Measurements from ENCODE around the gene ALDH3B2. TPM values are rescaled to one million over a fixed set of nuclear protein-coding genes. Genes with fewer than 3 reads are reported as not detected.
"Not testable (repeated sequence)": the region's sequence is repeated elsewhere in the genome, so short reads cannot be mapped to it uniquely, and the experiment has no call there.

ALDH3B2 gene
- total RNA-seq, 1 donor from 2014 or later = not detected

DNA sequence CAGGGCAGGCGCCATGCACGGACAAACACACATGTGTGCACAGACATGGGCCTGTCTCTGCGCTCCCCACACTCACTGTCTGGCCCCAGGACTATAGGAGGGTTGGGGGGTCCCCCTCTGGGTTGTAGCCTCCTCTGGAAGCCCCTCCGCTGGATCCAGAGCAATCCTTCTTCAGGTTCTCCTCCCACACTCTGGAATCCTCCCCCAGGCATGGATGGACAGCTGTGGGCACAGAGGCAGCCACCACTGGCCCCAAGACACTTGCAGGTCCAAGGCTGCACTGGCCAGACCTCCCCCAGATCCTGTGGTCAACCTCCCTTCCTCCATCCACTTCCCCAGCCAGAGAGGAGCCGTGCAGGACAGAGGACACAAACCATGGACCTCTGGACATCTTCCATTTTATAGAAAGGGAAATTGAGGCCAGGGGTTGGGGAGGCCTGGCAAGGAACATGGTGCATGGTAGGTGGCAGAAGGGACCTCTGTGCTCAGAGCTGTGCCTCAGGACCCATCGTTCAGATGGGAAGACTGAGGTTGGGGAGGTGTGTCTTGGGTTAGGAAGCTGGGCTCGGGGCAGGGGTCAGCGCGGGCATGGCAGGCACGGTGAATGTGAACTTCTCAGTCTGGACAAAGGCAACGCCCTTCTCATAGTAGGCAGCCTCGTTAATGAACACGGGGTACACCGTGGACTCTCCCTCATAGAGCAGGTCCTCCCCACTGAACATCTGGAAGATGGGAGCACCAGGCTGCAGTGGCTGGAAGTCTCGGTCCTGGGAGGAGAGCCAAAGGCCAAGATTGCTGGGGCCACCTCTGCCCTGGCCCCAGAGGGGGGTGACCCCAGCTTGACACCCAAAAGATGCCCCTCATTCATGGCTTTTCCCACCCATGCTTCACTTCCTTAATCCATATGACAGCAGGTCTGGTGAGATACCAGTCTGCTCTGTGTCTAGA is 32.0 kb downstream of the ALDH3B2 start:
- no peak for DNase-seq

GRCh38 chr11:67641338-67642172 is 32.9 kb downstream of the ALDH3B2 start:
- DNase-seq = no peak

DNA sequence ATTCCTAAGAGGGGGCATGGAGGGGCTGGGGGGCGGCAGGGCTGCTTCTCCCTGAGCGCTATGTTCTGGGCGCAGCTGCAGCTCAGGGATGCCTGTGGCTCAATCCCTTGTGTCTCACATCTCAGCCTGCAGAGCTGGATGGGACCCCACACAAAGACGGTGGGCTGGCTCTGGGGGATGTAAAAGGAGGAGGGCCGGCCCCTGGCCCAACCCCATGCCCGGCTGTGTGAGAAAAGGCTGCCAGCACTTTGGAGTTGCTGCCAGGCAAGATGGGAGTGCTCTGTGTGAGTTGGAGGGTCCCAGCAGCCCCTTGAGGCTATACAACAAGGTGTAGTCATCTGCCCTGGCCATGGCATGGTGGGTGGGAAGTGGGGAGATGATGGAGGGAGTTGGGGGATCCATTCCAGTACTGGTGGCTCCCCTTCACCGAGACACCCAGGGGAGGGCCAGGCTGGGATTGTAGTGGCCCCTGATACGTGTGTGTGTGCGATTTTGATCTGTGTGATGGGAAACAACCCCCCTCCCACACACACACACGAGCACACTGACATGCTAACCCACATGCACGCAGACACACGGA is 33.6 kb downstream of the ALDH3B2 start:
- no peak for DNase-seq

DNA sequence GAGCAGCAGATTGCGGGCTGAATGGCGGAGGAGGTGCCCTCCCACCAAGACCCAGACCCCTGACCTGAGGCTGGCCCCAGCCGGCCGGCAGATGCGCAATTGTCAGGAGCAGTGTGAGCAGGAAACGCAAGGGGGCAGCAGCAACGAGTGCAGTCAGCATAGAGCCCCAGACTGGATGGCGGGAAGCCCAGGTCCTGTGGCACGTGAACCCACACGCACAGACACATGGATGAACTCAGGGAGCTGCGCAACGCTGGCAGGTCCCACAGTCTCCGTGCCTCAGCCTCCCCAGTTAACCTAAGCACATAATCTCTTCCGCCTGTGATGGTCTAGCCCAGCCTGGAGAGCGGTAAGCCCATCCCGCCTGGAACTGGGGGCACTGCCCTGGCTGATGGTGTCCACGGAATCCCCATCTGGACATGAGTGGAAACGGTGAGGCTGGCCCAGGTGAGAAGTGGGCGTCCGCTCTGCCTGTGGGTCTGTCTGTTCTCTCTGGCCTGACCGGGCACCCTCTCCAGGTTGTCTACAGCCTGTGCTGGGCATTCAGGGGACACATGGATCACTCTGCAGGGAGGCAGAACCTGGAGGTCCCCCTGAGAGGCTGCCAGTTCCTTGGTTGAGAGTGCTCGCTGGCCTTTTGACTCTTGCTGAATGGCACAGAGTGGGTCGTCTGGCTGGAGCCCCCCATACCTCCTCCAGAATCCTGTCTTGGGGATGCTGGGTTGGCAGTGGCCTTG is 34.2 kb downstream of the ALDH3B2 start:
- peak; percentile 70 for DNase-seq

GRCh38 chr11:67639438-67639859 is 35.0 kb downstream of the ALDH3B2 start, which contains the start of gene TBX10:
Gene TBX10, minus strand, starts transcription at chr11:67639763. Its CDS starts 291 bp downstream, at chr11:67639472.
- DNase-seq = no peak

DNA sequence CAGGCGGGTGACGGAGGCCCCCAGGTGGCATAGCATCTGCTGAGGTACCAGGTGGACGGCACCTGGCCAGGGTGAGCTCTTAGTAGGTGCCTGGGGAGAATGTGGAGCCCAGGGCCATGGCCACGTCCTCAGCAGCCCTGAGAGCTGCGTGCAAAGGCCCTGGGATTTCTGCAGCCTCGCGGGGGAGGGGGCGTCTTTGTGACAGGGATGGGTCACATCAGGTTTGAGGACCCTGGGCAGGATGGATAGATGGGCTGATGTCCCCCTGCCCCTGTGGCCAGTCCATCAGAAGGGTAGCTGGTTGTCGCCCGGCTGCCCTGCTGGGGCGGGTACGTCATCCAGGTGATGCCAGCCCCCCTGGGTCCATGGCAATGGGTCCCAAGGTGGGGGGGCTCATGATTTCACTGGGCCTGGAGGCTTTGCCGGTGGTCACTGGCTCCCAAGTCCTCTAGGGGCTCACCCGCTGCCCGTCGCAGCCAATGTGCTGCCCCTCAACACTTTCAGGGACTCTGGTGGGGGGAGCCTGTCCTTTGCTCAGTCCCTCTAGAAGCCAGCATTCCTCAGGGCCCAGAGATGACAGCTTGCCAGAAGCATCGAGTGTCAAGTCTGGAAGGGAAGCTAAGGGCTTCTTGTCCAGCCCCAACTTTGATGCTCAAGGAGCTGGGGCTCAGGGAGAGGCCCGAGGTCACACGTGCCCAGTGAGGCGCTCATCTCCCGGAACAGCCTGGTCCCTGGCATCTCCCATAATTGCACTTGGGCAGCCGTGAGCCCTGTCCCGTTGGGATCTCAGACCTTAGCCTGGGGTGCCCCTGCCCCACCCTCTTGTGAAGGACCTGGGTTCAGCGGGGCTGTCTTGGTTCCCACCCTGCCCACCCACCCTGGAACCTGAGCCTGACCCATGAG is 35.6 kb downstream of the ALDH3B2 start:
- DNase-seq = no peak

- DNase-seq = not testable (repeated sequence)
These were observed 37.0 kb downstream of the ALDH3B2 start for GRCh38 chr11:67637441-67637840.

GRCh38 chr11:67636962-67637361 is 37.5 kb downstream of the ALDH3B2 start:
- DNase-seq = no peak

- DNase-seq = no peak
These were observed 39.2 kb downstream of the ALDH3B2 start for GRCh38 chr11:67635231-67635521.

DNA sequence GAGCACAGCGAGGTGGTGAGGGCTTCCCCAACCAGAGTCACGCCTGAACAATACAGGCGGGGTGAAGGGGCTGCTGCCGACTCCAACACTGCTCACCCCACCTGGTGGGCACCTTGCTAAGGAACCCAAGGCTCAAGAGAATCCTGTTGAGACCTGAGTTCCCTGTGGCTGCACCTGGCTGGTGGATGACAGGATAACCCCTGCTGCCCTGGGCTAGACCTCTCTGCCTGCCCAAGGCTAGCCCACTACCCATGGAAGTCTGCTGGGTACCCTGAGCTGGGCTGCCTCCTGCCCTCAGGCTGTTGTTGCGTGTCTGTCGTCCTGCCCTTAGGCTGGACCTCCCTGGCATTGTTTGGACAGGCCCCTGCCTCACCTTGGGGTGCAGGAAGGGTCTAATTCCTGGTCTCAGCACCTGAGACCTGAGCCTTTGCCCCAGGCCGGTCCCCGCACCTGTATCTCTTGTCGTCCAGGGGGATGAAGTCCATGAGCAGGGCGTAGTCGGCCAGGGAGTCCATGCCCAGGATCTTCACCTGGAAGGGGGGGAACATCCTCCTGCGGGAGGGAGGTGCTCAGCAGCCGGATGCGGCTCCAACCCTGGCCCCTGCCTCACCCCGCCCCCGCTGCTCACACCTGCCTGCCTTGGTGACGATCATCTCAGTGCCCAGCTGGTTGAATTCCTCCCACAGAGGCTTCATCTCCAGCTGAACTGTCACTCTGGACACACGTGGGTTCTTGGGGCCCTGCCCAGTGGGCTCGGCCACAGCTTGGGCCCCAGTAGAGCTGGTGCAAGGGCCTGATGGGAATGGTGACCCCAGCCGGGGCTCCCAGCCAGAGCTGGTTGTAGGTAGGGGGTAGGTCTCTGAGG is 39.8 kb downstream of the ALDH3B2 start:
- no peak for DNase-seq

- DNase-seq = no peak
These were observed 40.6 kb downstream of the ALDH3B2 start for GRCh38 chr11:67633758-67634365.

DNA sequence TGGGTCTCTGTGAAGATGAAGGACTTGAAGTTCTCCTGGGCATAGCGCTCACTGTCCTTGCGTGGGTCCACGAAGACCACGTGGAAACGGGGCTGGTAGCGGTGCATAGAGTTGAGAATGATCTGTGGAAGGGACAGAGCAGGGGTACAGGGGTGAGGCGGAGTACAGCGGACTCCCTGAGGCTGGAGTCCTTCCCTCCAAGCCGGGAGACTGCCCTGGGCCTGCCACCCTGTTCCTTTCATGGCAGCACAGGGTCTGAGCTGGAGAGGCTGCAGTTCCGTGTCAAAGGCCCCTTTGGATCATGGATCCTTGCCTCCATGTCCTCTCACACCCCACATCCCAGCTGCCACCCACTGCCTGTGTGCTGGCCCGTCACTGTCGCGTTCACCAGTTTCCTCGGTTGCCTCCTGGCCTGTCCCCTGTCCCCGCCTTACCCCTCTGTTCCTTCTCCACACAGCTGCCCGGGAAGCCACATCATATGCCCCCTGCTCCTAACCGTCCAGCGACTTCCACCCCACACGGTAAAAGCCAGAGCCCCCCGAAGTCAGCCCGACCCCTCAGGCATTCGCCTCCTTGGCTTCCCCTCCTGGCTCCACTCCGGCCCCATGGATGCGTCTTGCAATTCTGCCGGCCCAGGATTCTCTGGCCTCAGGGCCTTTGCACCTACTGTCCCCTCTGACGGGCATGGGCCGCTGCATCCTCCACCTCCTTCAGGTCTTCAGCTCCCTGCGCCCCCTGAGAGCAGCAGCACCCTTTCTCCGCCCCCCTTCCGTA is 41.3 kb downstream of the ALDH3B2 start:
- DNase-seq = no peak

DNA sequence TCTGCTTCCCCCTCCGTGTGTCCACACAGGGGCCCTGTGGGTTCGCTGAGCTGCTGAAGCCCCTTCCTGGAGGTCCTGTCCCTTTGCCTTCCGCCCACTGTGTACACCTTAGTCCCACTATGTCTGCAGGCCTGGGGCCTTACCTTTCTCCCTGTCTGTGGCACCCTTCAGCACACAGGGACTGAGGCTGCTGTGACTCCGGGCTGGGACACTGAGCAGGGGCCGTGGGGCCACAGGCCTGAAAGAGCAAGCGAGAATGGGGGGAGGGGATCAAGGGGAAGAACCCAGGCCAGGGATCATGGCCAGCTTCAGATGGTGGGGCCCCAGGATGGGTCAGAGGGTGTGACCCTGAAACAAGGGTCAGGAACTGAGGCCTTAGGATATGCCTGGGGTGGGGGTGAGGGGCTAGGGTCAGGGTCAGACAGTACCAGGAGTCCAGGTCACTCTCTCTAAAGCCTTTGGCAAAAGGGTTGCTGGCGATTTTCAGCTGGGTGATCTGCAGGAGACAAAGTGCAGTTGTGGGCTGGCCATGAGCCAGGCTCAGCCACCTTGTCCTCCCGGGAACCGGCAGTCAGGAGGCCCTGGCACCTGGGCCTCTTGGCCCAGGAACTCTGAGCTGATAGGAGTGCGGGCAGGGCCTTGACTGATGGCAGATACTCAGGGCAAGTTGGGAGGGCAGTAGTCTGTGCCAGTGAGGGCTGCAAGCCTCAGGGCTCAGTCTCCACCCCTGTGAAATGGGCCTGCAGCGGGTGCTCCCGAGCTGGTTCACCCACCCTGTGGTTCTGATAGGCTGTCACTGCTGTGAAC is 42.0 kb downstream of the ALDH3B2 start:
- DNase-seq = no peak

DNA sequence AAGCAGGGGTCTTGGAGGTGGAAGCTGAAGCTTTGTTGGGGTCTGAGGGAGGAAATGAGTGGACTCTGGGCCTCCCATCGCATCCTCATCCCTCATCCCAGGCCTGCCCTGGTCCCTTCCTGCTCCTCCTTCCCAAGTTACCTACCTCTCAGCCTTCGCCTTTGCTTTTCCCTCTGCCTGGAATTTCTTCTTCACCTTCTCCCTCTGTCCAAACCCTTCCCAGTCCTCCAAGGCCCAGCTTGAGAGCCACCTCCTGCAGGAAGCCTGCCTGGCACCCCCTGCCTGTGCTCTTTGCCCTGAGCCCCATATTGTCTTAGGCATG is 42.6 kb downstream of the ALDH3B2 start:
- DNase-seq = no peak

GRCh38 chr11:67631411-67631810 is 43.0 kb downstream of the ALDH3B2 start:
- no peak for DNase-seq

DNA sequence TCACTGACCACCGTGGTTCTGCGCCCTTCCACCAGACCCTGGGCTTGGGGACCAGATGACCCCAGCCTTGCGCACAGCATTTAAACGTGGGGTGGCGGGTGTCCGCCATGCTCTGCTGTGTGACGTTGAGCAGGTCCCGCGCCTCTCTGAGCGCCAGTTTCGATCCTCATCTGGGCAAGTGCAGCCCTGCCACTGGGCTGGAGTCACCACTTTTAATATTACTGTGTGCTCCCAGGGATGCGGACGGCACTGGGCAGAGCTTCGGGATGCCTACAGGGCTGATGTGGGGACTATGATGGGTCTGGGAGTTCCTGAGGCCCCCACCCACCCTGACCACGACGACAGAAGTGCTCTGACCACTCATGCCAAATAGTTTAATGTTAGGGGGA is 43.5 kb downstream of the ALDH3B2 start:
- no peak for DNase-seq

DNA sequence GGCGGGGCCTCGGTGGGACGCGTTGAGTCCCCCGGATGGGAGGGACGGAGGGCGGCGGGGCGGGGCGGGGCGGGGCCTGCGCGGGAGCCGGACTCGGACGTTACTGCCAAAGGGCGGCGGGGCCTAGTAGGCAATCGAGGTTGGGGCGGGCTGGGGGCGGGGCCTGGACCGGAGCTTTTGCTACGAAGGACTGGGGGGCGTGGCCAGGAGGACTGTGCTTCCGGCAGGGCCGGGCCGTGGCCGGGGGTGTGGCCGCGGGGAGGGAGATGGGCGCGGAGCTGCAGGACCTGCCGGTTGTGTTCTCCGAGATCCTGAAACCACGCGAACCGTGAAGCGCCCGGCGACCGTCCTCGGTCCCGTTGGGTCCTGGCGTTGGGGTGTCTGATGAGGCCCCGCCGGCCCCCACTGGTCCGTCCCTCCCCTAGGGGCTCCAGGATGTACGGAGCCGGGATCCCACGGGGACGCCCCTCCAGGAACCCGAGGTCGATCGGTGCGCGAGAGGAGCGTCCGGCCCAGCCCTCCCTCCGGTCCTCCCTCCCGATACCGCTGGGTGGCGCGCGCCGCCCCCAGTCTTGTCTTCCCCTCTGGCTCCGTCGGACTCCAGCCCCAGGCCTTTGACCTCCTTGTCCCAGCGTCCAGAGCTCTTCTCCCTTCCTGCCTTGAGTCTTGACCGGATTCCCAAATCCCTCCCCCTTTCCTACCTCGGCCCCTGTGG is 44.0 kb downstream of the ALDH3B2 start:
- peak; percentile 97 for DNase-seq

Data from dermis blood vessel endothelial cell (primary cell).